HepG2 (cell line): ENCODE results near the gene ING1. TPM values are rescaled to one million over a fixed set of nuclear protein-coding genes. Genes with fewer than 3 reads are reported as not detected.

ENCODE experiments used
- ARID5B ChIP-seq: IDR thresholded peaks from 2 replicates; pipeline ENCODE4 v1.4.0; 2020; ENCODE audit warnings: mild to moderate bottlenecking, missing genetic modification reagents
- ARNT ChIP-seq: fragments of 450-650 bp; IDR thresholded peaks from 2 replicates; pipeline ENCODE4 v1.6.1; 2017
- BCL6 ChIP-seq: IDR thresholded peaks from 2 replicates; pipeline ENCODE4 v1.6.1; 2016; ENCODE audit warnings: missing genetic modification reagents, missing compliant biosample characterization
- CCAR2 ChIP-seq: fragments of 200-400 bp; formaldehyde crosslinking; optimal IDR thresholded peaks from 2 replicates; pipeline ENCODE3; 2018; ENCODE audit warnings: low read depth, mild to moderate bottlenecking, low read length, moderate library complexity
- DR1 ChIP-seq: sonication (generic); formaldehyde crosslinking; IDR thresholded peaks from 2 replicates; pipeline ENCODE4 v1.8.0; 2021; ENCODE audit warnings: mild to moderate bottlenecking, missing genetic modification reagents, inconsistent platforms
- ELF1 ChIP-seq: sonication (generic); formaldehyde crosslinking; IDR thresholded peaks from 2 replicates; pipeline ENCODE4 v1.4.0; 2020; ENCODE audit warnings: missing genetic modification reagents
- FOXA1 ChIP-seq, 2 experiments: fragments of 450-650 bp in 1 of 2; sonication (generic) in 1 of 2; formaldehyde crosslinking in 1 of 2; IDR thresholded peaks; 2 replicates each; pipeline versions ENCODE4 v1.4.0 to v1.6.1; 2016 to 2020; ENCODE audit warnings: missing genetic modification reagents in 1 of 2
- FOXM1 ChIP-seq: sonication (generic); formaldehyde crosslinking; IDR thresholded peaks from 2 replicates; pipeline ENCODE4 v1.5.0; 2020; ENCODE audit warnings: missing genetic modification reagents
- HNF4A ChIP-seq: sonication (generic); formaldehyde crosslinking; IDR thresholded peaks from 2 replicates; pipeline ENCODE4 v1.4.0; 2020; ENCODE audit warnings: missing genetic modification reagents
- MAFK ChIP-seq, 2 experiments: IDR thresholded peaks in 1 of 2; conservative IDR thresholded peaks in 1 of 2; 2 replicates each; pipeline ENCODE4 v1.6.1; 2011; ENCODE audit warnings: improper control_type of control experiment in 2 of 2, low read length in 2 of 2
- NCOR1 ChIP-seq: fragments of 200-600 bp; sonication (generic); IDR thresholded peaks from 2 replicates; pipeline ENCODE4 v1.7.0; 2017; ENCODE audit warnings: antibody characterized with exemption, low read length, borderline replicate concordance
- RARA ChIP-seq: IDR thresholded peaks from 2 replicates; pipeline ENCODE4 v1.6.1; 2016; ENCODE audit warnings: missing genetic modification reagents, missing compliant biosample characterization
- RXRA ChIP-seq: sonication (generic); formaldehyde crosslinking; IDR thresholded peaks from 2 replicates; pipeline ENCODE4 v1.5.1; 2020; ENCODE audit warnings: missing genetic modification reagents
- SNAPC2 ChIP-seq: sonication (generic); formaldehyde crosslinking; IDR thresholded peaks from 2 replicates; pipeline ENCODE4 v1.8.1; 2022; ENCODE audit warnings: mild to moderate bottlenecking, missing genetic modification reagents
- SOX13 ChIP-seq, 3 experiments: fragments of 450-650 bp in 1 of 3; sonication (generic) in 1 of 3; formaldehyde crosslinking in 1 of 3; IDR thresholded peaks in 2 of 3; conservative IDR thresholded peaks in 1 of 3; 2 replicates each; pipeline versions ENCODE4 v1.5.0 to v1.6.1; 2016 to 2020; ENCODE audit warnings: antibody characterized with exemption in 1 of 3, mild to moderate bottlenecking in 1 of 3, missing compliant biosample characterization in 1 of 3, missing genetic modification reagents in 1 of 3, moderate library complexity in 1 of 3
- SP1 ChIP-seq, 2 experiments: fragments of 450-650 bp in 1 of 2; sonication (generic) in 1 of 2; formaldehyde crosslinking in 1 of 2; IDR thresholded peaks; 2 replicates each; pipeline versions ENCODE4 v1.4.0 to v1.6.1; 2016 to 2020; ENCODE audit warnings: missing genetic modification reagents in 1 of 2
- TBL1XR1 ChIP-seq: fragments of 150-350 bp; IDR thresholded peaks from 2 replicates; pipeline ENCODE4 v1.6.1; 2014; ENCODE audit warnings: borderline replicate concordance, low read length; ENCODE audit not compliant: partially characterized antibody
- TOE1 ChIP-seq: sonication (generic); formaldehyde crosslinking; IDR thresholded peaks from 2 replicates; pipeline ENCODE4 v1.4.0; 2020; ENCODE audit warnings: mild to moderate bottlenecking, missing genetic modification reagents
- ZFY ChIP-seq: sonication (generic); formaldehyde crosslinking; IDR thresholded peaks from 2 replicates; pipeline ENCODE4 v1.4.0; 2020; ENCODE audit warnings: missing genetic modification reagents
- ZNF207 ChIP-seq: fragments of 450-650 bp; IDR thresholded peaks from 2 replicates; pipeline ENCODE4 v1.6.1; 2016; ENCODE audit warnings: antibody characterized with exemption, borderline replicate concordance
- ZNF570 ChIP-seq: sonication (generic); formaldehyde crosslinking; IDR thresholded peaks from 2 replicates; pipeline ENCODE4 v1.4.0; 2020; ENCODE audit warnings: mild to moderate bottlenecking, missing genetic modification reagents, borderline replicate concordance
- ZSCAN30 ChIP-seq: sonication (generic); formaldehyde crosslinking; IDR thresholded peaks from 2 replicates; pipeline ENCODE4 v1.5.0; 2020; ENCODE audit warnings: mild to moderate bottlenecking, missing genetic modification reagents
- polyA plus RNA-seq, 8 experiments: library from polyadenylated mRNA; depleted of rRNA in 3 of 8; stranded (reverse) in 7 of 8; unstranded in 1 of 8; fragments of >200 nt; fragmentation: Illumina TruSeq in 4 of 8; extraction: Trizol in 4 of 8; gene quantifications; 2 replicates each; pipeline versions ENCODE4 v1.2.1 to v1.2.3, GENCODE V29; 2011 to 2016; ENCODE audit warnings: low read depth in 4 of 8, missing spikeins in 1 of 8, mixed read lengths in 1 of 8; ENCODE audit not compliant: insufficient read depth in 1 of 8
- total RNA-seq, 5 experiments: library from RNA; depleted of rRNA; stranded (reverse); fragments of >200 nt; fragmentation: Illumina TruSeq; extraction: Trizol; gene quantifications; 2 replicates each; pipeline ENCODE4 v1.2.3, GENCODE V29; 2016; ENCODE audit warnings: low read depth in 1 of 5
- TF ChIP-seq, protein P1 (sequence below): sonication (generic); formaldehyde crosslinking; IDR thresholded peaks from 2 replicates; pipeline ENCODE4 v1.5.1; 2020; ENCODE audit warnings: missing genetic modification reagents, mild to moderate bottlenecking, borderline replicate concordance
- TF ChIP-seq, protein P2 (sequence below): sonication (generic); formaldehyde crosslinking; IDR thresholded peaks from 2 replicates; pipeline ENCODE4 v1.4.0; 2020; ENCODE audit warnings: low read depth, mild to moderate bottlenecking, missing genetic modification reagents

Gene ING1
- total and polyA plus RNA-seq, 2 of the 13 experiments (the other 11 are each of a cell fraction or from before 2014, with no cell fraction given), result 8.1 to 16.1 TPM

DNA sequence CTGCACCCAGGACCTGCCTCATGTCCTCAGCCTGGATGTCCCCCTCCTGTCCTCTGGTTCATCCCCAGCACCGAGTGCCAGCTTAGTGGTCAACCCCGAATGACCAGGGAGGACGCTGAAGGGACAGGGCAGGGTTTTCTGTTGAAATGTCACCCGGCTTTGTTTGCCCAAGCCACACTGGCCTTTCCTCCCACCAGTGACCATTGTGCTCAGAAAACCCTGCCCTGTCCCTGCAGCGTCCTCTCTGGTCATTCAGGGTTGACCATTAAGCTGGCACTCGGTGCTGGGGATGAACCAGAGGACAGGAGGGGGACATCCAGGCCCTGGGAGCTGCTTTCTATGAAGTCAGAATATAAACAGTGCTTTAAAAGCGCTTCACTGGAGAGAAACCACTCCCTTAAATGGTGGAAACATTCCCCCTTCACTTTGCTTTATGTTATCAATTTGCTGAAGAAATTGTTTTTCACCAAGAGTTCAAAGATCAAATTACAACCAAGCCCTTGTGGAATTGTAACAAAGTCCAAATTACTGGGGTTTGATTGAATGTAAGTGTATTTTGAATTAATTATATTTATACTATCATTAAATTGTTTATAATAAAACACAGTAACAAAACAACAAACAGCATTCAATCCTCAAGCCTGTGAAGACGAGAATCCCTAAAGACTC lies 29.0 kb upstream of the ING1 start (continued):
- TF ChIP-seq CCAR2 (no peak), RXRA (no peak), ZFY (CRISPR knock-in tag) (0 out of 2 replicates have a peak, but pooled peaks have one; percentile 19), FOXM1 (CRISPR knock-in tag) (no peak), RARA (CRISPR knock-in tag) (peak; percentile 49; the same call in 1 of the 2 replicates), ARNT (no peak), NCOR1 (peak; percentile 65), SP1 (IDR thresholded peaks at IDR 0.05) (no peak), SP1 (CRISPR knock-in tag; IDR thresholded peaks at IDR 0.05) (no peak), ARID5B (CRISPR knock-in tag) (peak; percentile 50), ZSCAN30 (no peak), FOXA1 (IDR thresholded peaks at IDR 0.05) (no peak), FOXA1 (CRISPR knock-in tag; IDR thresholded peaks at IDR 0.05) (peak; percentile 17; the same call in 1 of the 2 replicates), ELF1 (CRISPR knock-in tag) (no peak), SOX13 (IDR thresholded peaks at IDR 0.05) (no peak), SOX13 (CRISPR knock-in tag; conservative IDR thresholded peaks at IDR 0.05 in 1 of 2, IDR thresholded peaks at IDR 0.05 in 1 of 2) (peak in 1 of 2 experiments; percentile 48; a peak in 2 of 4 replicates), ZNF570 (CRISPR knock-in tag) (no peak), BCL6 (peak; percentile 58), ZNF207 (no peak), DR1 (CRISPR knock-in tag) (no peak), SNAPC2 (no peak), MAFK (conservative IDR thresholded peaks at IDR 0.05 in 1 of 2, IDR thresholded peaks at IDR 0.05 in 1 of 2; ENCODE audit: low read length in 2 of 2) (no peak), TOE1 (CRISPR knock-in tag) (no peak), HNF4A (CRISPR knock-in tag) (peak; percentile 54), TBL1XR1 (no peak)
- TF ChIP-seq, protein P1, sequence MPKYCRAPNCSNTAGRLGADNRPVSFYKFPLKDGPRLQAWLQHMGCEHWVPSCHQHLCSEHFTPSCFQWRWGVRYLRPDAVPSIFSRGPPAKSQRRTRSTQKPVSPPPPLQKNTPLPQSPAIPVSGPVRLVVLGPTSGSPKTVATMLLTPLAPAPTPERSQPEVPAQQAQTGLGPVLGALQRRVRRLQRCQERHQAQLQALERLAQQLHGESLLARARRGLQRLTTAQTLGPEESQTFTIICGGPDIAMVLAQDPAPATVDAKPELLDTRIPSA, result no peak
- TF ChIP-seq, protein P2, sequence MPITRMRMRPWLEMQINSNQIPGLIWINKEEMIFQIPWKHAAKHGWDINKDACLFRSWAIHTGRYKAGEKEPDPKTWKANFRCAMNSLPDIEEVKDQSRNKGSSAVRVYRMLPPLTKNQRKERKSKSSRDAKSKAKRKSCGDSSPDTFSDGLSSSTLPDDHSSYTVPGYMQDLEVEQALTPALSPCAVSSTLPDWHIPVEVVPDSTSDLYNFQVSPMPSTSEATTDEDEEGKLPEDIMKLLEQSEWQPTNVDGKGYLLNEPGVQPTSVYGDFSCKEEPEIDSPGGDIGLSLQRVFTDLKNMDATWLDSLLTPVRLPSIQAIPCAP (CRISPR knock-in tag), result no peak
